ENCODE measurements around the gene SARS1.
"Not testable (repeated sequence)": the region's sequence is repeated elsewhere in the genome, so short reads cannot be mapped to it uniquely, and the experiment has no call there.

The SARS1 gene

DNA sequence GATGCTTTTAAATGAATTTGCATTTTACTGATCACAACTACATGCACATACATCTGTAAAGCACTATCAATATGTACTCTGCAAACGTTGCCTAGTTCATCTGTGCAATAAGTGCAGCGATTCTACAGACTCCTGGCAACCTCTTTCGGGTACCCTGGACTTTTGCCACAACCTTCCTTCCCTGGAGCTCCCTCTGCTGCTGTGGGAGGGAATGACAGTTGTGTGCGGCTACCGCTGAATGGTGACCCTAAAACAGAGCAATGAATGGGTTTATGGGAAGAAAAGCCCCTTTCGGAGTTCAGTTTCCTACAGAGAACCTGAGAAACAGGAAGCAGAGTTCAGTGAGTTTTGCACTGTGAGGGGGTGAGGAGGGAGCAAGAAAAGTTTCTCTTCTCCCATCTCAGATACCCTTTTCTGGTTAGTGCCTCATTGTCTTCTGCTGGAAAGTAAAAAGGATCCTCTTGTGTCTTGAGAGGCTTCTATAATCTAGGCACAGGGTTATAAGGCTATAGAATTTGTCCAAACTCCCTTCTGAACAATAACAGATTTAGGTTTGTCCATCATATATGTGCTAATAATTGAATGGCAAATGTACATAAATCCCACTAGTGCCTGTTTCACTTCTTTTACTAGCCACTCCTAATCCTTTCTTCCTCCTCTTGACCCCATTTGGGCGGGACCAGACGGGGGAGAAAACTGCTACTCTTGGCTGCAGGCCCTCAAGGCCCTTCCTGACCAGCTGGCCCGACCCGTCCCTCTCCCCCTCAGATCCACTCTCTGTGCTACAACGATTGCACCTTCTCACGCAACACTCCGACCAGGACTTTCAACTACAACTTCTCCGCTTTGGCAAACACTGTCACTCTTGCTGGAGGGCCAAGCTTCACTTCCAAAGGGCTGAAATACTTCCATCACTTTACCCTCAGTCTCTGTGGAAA is 19.8 kb upstream of the SARS1 start:
- peak; percentile 9 to 40 for DNase-seq

DNA sequence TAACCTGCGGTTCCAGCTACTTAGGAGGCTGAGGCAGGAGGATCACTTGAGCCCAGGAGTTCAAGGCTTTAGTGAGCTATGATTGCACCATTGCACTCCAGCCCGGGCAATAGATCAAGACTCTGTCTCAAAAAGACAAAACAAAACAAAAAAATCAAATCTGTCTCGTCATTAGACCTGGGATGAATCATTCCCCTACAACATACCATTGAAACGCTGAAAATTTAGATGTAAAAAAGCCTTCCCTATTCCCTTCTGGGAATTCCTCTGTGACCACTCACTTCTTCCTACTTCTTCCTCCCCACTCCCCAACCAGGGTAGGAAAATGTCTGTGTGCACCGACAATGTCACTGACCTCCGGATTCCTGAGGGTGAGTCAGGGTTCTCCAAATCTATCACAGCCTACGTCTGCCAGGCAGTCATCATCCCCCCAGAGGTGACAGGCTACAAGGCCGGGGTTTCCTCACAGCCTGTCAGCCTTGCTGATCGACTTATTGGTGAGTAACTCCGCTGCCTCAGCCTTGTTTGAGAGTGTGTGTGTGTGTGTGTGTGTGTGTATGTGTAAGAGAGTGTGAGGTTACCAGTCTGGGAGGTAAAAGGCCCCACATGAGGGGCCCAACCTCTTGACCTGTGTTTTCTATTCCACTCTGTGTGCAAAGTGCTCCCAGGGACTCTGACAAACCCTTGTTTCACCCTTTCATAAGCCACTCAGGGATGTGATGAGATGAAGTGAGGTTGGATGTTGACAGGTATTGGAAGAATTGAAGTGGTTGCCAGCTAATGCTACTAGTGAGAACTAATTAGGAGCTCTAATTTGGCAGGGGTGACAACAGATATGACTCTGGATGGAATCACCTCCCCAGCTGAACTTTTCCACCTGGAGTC is 16.3 kb upstream of the SARS1 start:
- DNase-seq: no peak

GRCh38 chr1:109198043-109198695 is 15.5 kb upstream of the SARS1 start:
- no peak for DNase-seq

GRCh38 chr1:109198745-109199144 is 15.0 kb upstream of the SARS1 start:
- no peak for DNase-seq

- no peak for DNase-seq
Measured at GRCh38 chr1:109199710-109200109, 14.0 kb upstream of the SARS1 start.

DNA sequence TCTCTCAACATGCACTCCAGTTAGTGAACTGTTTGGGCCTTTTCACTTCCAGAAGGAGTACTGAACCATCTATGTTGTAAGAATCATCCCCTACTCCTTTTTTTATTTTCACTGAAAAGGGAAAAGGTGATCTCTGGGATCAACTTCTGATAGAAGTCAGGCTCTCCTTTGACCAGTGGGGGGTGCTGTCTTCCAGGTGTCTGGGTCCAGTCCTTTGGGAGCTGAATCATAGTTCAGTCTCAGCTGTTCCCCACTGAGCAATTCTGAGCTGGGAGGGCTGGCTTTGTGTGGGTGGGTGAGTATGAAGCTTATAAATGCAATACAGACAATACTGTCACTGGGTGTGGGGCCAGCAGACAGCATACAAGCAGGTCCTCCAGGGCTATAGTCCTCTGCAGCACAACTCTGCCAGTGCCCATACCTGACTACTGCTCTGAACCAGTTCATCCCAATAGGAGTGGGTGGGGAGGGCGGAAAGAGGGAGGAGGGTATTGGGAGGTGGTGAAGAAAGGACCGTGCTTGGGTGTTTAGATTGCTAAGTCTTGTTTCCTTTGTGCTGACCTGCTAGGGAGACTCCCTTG is 12.5 kb upstream of the SARS1 start:
- peak; percentile 31 to 40 for DNase-seq

DNA sequence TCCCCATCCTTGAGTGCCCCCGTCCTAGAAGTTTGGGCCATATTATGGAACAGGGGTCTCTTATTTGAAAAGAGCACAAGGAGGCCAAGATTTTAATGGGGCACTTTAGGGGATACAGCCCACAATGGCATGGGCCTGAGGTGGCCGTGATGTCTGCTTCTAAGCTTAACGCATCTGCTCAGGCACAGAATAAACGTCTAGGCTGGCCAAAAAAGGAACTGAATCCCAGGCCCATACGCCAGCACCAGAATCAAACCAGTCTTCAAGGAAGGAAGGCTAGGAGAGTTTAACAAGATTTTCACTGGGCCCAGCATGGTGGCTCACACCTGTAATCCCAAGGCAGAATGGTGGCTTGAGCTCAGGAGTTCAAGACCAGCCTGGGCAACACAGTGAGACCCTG is 9.2 kb upstream of the SARS1 start:
- no peak for DNase-seq

GRCh38 chr1:109206339-109206738 is 7.4 kb upstream of the SARS1 start:
- DNase-seq: no peak

DNA sequence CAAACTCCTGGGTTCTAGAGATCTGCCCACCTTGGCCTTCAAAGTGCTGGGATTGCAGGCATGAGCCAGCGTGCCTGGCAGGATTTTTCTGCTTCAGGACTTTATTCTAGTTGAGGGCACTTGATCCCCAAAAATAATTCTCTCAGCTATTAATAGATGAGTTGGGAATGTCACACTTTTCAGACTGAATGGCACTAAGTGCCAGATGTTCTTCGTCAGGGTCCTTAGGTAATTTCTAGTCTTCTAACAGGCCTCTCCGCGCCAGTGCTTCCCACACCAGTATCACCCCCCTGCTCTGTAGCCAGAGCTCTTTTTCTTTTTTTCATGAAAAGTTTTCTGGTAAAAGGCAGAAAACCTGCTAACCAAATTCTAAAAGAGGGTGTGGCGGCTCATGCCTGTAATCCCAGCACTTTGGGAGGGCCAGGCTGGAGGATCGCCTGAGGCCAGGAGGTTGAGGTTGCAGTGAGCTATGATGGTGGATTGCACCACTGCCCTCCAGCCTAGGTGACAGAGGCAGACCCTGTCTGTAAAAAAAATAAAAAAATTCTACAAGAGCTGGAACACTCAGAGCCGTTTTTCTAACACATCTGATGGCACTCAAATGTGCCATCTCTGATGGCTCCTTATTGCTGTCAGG is 6.1 kb upstream of the SARS1 start:
- DNase-seq: no peak

DNA sequence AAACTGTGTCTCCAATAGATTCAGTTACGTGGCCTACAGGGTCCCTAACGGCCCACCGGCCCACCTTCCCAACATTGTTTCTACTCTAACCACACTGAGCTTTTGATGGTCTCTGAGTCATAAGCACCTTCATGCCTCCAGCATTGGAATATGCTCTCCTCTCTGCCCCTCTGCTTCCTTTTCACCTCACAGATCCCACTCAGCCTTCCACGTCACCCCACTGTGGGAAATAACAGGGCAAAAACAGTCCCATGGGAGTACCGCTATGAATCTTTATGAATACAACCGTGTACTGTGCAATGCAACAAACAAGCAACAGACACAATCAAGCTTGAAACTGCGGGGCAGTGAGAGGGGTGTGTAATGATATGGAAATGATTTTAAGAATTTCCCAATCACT is 5.3 kb upstream of the SARS1 start:
- DNase-seq: no peak

GRCh38 chr1:109208836-109209463 is 4.8 kb upstream of the SARS1 start:
- no peak for DNase-seq

- no peak for DNase-seq
Measured at GRCh38 chr1:109210058-109210457, 3.7 kb upstream of the SARS1 start.

DNA sequence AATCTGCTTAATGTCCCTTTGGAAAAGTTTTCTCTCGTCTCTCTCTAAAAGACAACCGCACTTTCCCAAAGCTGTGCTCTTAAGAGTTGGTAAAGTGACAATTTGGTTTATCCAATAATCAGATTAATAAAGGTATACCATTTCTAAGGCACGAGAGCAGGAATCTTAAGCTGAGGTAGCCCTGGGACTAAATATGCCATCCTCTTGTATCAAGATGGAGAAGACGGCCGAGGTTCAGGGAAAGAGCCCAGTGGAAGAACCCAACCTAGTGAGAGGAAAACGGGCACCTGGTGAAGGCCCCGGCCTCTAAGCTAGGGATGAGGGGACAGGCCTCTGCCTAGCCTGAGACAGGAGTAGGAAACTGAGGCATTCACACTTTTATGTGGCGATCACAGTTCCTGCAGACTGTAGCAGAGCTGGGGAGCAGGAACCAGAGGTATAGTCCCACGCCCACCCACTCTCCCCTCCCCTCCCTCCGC is 334 bp upstream of the SARS1 start:
- no peak for DNase-seq

DNA sequence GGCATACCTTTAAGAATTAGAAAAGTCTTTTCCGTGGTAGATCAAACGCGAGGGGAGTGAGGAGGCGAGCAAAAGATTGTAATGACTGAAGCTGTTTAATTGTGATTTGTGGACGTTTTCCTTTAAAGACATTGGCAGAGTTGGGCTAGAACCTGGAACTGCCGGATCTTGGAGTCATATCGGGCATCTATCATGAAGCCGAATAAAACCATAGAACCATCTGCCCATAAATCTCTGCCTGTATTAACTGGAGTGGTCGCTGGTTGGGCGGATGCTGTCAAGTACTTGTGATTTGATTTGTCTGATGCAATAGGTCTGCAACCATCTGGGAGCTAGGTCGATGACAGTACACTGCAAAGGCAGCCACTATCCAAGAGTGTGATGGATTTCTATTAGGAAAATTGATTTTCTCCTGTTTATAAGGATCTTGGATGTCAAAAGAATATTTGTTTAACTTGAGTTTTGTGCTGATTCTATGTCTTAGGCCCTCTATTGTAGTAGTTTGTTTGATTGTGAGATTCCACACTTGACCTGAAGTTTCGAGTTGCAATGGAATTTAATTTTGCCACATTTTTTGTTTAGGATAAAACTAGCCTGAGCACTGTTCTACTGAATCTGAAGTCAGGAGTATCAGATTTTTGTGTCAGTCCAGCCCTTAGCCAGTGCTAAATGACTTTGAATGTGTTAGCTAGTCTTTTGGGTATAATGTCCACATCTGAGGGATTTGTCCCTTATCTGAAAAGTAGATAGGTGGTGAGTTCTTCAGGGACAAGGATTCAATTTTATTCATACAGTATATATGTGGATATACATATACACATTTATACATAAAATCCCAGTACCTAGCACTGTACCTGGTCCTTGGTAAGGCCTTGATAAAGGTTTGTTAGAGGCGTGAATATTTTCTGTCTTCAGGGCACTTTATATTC is 1.2 kb downstream of the SARS1 start:
- peak; percentile 20 to 64 for DNase-seq

DNA sequence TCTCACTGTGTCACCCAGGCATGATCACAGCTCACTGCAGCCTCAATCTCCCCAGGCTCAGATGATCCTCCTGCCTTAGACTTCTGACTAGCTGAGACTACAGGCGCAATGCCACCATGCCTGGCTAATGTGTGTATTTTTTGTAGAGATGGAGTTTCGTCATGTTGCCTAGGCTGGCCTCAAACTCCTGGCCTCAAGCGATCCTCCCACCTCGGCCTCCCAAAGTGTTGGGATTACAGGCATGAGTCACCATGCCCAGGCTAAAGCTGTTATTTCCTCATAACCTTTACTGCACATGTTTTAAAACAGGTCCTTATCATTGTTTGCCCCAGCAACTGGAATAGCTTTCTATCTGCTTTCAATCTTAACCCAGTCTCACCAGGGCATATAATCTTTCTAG is 2.9 kb downstream of the SARS1 start:
- DNase-seq: no peak

GRCh38 chr1:109218516-109218915 is 4.8 kb downstream of the SARS1 start:
- DNase-seq: no peak

- DNase-seq: not testable (repeated sequence)
Measured at GRCh38 chr1:109221201-109221600, 7.5 kb downstream of the SARS1 start.

DNA sequence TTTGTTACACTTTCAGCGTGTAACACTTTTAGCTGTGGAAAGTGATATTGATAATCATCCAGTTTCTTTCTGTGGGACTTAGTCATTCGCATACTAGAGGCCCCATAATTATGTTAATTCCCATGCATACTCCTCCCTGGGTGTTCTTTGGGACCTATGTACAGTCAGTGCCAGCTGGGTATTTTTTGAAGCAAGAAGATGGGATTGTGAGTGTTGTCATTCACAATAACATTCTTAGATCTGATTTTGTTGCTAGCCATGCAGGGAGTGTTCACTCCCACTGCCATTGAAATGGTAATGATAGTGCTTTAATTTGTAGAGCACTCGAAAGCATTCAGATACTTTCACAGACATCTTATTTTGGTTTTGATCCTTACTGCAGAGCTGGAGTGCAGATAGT is 11.6 kb downstream of the SARS1 start:
- DNase-seq: no peak

DNA sequence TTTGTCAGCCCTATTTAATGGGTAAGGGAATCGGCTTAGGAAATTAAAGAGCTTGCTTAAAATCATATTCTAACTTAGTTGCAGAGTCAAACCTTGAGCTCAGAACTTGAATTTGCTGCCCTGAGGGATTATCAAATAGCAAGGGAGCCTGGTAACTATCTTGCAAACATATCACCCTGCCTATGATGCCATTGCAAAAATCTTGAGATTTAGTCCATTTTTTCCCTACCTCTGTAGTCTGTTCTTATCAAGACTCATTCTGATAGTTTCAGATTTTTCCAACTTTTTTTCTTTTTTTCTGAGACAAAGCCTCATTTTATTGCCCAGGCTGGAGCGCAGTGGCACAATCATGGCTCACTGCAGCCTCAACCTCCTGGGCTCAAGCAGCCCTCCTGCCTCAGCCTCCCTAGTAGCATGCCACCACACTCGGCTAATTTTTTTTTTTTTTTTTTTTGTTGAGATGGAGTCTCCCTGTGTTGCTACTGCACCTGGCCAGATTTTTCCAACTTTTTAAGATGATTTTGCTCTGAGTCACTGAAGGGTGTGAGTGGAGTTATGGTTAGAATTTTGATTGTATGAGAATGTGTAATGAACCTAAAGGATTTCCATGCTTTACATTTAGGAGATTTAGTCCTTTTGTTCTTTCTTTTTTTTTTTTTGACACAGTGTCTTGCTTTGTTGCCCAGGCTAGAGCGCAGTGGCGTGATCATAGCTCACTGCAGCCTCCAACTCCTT is 12.2 kb downstream of the SARS1 start:
- no peak for DNase-seq

DNA sequence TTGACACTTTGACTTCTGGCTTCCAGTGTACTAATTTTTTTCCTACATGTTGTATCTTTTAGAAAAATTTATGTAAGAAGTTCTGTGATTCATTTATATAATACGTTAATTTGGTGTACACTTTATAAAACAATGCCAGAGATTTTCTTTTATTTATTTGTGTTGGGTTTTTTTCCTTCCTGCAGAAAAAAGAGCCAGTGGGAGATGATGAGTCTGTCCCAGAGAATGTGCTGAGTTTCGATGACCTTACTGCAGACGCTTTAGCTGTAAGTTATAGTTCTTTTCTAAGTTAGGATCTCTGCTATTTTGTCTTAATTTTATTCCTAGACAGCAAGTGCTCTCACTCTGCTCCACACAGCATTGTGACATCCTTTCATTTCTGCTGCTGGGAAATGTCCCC is 14.4 kb downstream of the SARS1 start:
- no peak for DNase-seq
